Smooth muscle cell (in vitro differentiated cells): Measurements from ENCODE around the gene ERCC8. TPM values are rescaled to one million over a fixed set of nuclear protein-coding genes. Genes with fewer than 3 reads are reported as not detected.

Experiments used
- DNase-seq: peaks from one replicate; lab custom pipeline; 2025; ENCODE audit not compliant: unreplicated experiment; lab: John Stamatoyannopoulos, UW
- H2AFZ ChIP-seq: fragments of 200-600 bp; sonication (generic); 2 replicates; pipeline ENCODE4 v1.6.0; 2016; ENCODE audit warnings: antibody characterized with exemption, low read depth, mild to moderate bottlenecking
- H3F3A ChIP-seq: fragments of 200-600 bp; sonication (generic); 2 replicates; pipeline ENCODE4 v1.6.0; 2017; ENCODE audit warnings: antibody characterized with exemption, low read depth
- H3K27ac ChIP-seq: fragments of 200-600 bp; sonication (generic); 2 replicates; pipeline ENCODE4 v1.5.1; 2016; ENCODE audit warnings: low read depth, mild to moderate bottlenecking
- H3K27me3 ChIP-seq: fragments of 200-600 bp; sonication (generic); 2 replicates; pipeline ENCODE4 v1.6.1; 2016; ENCODE audit warnings: low read depth, mild to moderate bottlenecking
- H3K36me3 ChIP-seq: fragments of 200-600 bp; sonication (generic); 2 replicates; pipeline ENCODE4 v1.5.1; 2016; ENCODE audit warnings: low read depth
- H3K4me1 ChIP-seq: fragments of 200-600 bp; sonication (generic); 2 replicates; pipeline ENCODE4 v1.5.1; 2016; ENCODE audit warnings: low read depth
- H3K4me2 ChIP-seq: fragments of 200-600 bp; sonication (generic); 2 replicates; pipeline ENCODE4 v1.6.0; 2016; ENCODE audit warnings: mild to moderate bottlenecking
- H3K4me3 ChIP-seq: fragments of 200-600 bp; sonication (generic); 2 replicates; pipeline ENCODE4 v1.5.1; 2016; ENCODE audit warnings: mild to moderate bottlenecking
- H3K79me2 ChIP-seq: fragments of 200-600 bp; sonication (generic); 2 replicates; pipeline ENCODE4 v1.6.0; 2016; ENCODE audit warnings: low read depth, mild to moderate bottlenecking
- H3K9ac ChIP-seq: fragments of 200-600 bp; sonication (generic); 2 replicates; pipeline ENCODE4 v1.6.0; 2016; ENCODE audit warnings: low read depth
- H3K9me3 ChIP-seq: fragments of 200-600 bp; sonication (generic); replicated peaks from 2 replicates; pipeline ENCODE4 v1.5.1; 2016; ENCODE audit warnings: low read depth
- H4K20me1 ChIP-seq: fragments of 200-600 bp; sonication (generic); 2 replicates; pipeline ENCODE4 v1.6.0; 2016; ENCODE audit warnings: low read depth
- WGBS: methylation state at CpG from one replicate; pipeline ENCODE4 v1.1.7; 2016; ENCODE audit warnings: low lambda C conversion rate; 5-methylcytosine and 5-hydroxymethylcytosine counted together
- polyA plus RNA-seq: library from polyadenylated mRNA; unstranded; fragments of >200 nt; fragmentation: Nextera tagmentation; extraction: Ambion mirVana; gene quantifications from 2 replicates; pipeline ENCODE4 v1.2.1, GENCODE V29; 2016
- total RNA-seq: library from RNA; depleted of rRNA; stranded (reverse); fragments of >200 nt; gene quantifications from 2 replicates; pipeline ENCODE4 v1.2.3, GENCODE V29; 2014
- TF ChIP-seq, protein P1 (sequence below): fragments of 200-600 bp; sonication (generic); IDR thresholded peaks from 2 replicates; pipeline ENCODE4 v1.5.1; 2017; ENCODE audit warnings: borderline replicate concordance, mild to moderate bottlenecking, antibody characterized with exemption; ENCODE audit not compliant: insufficient read depth, poor library complexity, severe bottlenecking

The ERCC8 gene
- total and polyA plus RNA-seq, 2 experiments from 2014 or later = 19.5 to 28.9 TPM

DNA sequence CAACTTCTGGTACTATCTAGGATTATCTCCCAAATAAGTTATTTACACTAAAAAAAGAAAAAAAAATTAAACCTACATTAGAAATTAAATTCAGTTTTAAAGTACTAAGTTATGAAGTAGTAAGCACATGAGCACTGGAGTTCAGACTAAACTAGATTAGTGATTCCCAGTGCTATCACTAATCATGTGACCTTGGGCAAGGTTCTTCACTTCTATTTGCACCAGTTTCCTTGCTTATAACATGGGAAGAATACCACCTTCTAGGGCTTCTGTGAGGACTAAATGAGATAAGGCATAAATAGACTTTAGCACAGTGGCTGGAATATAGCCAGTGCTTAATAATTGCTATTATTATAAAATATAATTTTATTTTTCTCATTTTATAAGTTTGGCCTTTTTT lies 111.3 kb downstream of the ERCC8 start:
- Histone ChIP-seq H3K9ac (no peak overlapping the region), H3K27me3 (peaks cover 5% of the 10 kb centered on the region), H3K79me2 (no peaks in the 10 kb centered on the region), H3K9me3 (no peaks in the 10 kb centered on the region), H3K36me3 (no peaks in the 10 kb centered on the region), H3K4me3 (no peak overlapping the region), H2AFZ (no peak overlapping the region), H3F3A (no peaks in the 10 kb centered on the region), H3K27ac (no peak overlapping the region), H3K4me2 (no peak overlapping the region), H4K20me1 (no peaks in the 10 kb centered on the region), H3K4me1 (no peaks in the 10 kb centered on the region)
- TF ChIP-seq, protein P1, sequence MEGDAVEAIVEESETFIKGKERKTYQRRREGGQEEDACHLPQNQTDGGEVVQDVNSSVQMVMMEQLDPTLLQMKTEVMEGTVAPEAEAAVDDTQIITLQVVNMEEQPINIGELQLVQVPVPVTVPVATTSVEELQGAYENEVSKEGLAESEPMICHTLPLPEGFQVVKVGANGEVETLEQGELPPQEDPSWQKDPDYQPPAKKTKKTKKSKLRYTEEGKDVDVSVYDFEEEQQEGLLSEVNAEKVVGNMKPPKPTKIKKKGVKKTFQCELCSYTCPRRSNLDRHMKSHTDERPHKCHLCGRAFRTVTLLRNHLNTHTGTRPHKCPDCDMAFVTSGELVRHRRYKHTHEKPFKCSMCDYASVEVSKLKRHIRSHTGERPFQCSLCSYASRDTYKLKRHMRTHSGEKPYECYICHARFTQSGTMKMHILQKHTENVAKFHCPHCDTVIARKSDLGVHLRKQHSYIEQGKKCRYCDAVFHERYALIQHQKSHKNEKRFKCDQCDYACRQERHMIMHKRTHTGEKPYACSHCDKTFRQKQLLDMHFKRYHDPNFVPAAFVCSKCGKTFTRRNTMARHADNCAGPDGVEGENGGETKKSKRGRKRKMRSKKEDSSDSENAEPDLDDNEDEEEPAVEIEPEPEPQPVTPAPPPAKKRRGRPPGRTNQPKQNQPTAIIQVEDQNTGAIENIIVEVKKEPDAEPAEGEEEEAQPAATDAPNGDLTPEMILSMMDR = no peak
- no peak for DNase-seq

DNA sequence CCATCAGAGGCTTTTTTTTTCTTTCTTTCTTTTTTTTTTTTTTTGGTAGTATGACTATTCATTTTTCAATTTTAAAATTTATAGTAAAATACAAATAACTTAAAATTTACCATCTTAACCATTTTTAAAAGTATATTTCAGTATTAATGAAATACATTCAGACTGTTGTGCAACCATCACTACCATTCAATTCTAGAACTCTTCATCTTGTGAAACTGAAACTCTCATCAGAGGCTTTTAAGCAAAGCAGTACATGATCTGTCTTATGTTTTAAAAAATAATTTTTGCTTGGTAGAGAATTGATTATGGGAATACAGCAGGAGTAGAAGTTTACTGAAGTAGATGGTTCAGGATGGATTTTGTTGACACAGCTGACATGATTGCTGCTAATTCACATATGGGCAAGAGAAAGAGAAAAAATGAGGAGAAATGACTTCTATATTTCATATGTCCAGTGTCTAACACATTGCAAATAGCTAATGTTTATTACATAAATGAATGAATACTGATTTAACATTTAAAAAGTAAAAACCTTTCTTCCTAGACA lies 114.2 kb downstream of the ERCC8 start:
- DNase-seq = no peak
- Histone ChIP-seq H2AFZ (no peak overlapping the region), H3K27ac (no peak overlapping the region), H3F3A (no peaks in the 10 kb centered on the region), H3K79me2 (no peaks in the 10 kb centered on the region), H3K27me3 (no peaks in the 10 kb centered on the region), H3K9me3 (no peaks in the 10 kb centered on the region), H3K4me2 (no peak overlapping the region), H3K36me3 (no peaks in the 10 kb centered on the region), H4K20me1 (no peaks in the 10 kb centered on the region), H3K4me1 (no peaks in the 10 kb centered on the region), H3K9ac (no peak overlapping the region), H3K4me3 (no peak overlapping the region)
- TF ChIP-seq, protein P1 = no peak

- 78% methylated on average over 2 of the region's 2 CpGs for WGBS
- no peaks in the 10 kb centered on the region for H3K27me3 ChIP-seq
- H3F3A ChIP-seq = no peaks in the 10 kb centered on the region
- H3K36me3 ChIP-seq = no peaks in the 10 kb centered on the region
- H3K9ac ChIP-seq = no peak overlapping the region
- no peaks in the 10 kb centered on the region for H3K79me2 ChIP-seq
- H3K9me3 ChIP-seq = no peaks in the 10 kb centered on the region
- DNase-seq = no peak
- no peak overlapping the region for H2AFZ ChIP-seq
- H3K4me2 ChIP-seq = no peak overlapping the region
- H3K4me3 ChIP-seq = no peak overlapping the region
- H4K20me1 ChIP-seq = no peaks in the 10 kb centered on the region
- TF ChIP-seq, protein P1 = no peak
- H3K4me1 ChIP-seq = no peaks in the 10 kb centered on the region
- H3K27ac ChIP-seq = no peak overlapping the region
Measured at GRCh38 chr5:60829490-60830266, 115.2 kb downstream of the ERCC8 start.

GRCh38 chr5:60827201-60827600 lies 117.7 kb downstream of the ERCC8 start:
- H3K9ac ChIP-seq = no peak overlapping the region
- no peaks in the 10 kb centered on the region for H3F3A ChIP-seq
- H3K36me3 ChIP-seq = no peaks in the 10 kb centered on the region
- H3K27ac ChIP-seq = no peak overlapping the region
- H4K20me1 ChIP-seq = no peaks in the 10 kb centered on the region
- H3K79me2 ChIP-seq = no peaks in the 10 kb centered on the region
- no peak overlapping the region for H3K4me3 ChIP-seq
- no peaks in the 10 kb centered on the region for H3K27me3 ChIP-seq
- no peaks in the 10 kb centered on the region for H3K9me3 ChIP-seq
- TF ChIP-seq, protein P1 = no peak
- WGBS = 94% methylated on average over 1 of the region's 1 CpG
- DNase-seq = no peak
- no peak overlapping the region for H2AFZ ChIP-seq
- no peaks in the 10 kb centered on the region for H3K4me1 ChIP-seq
- H3K4me2 ChIP-seq = no peak overlapping the region
